Fibroblast of the aortic adventitia (primary cell): ENCODE measurements around the gene SIRT4. TPM values are rescaled to one million over a fixed set of nuclear protein-coding genes. Genes with fewer than 3 reads are reported as not detected.
A peak's percentile ranks its signal among the peaks of the same experiment; 100 is the strongest.

Experiments
- DNase-seq: peaks from one replicate; pipeline ENCODE4 v3.0.0-alpha.2; 2010; ENCODE audit warnings: low read depth
- H3K4me3 ChIP-seq: 2 replicates; pipeline ENCODE4 v1.5.1; 2011; ENCODE audit warnings: low read depth, mild to moderate bottlenecking, control low read depth, low read length, moderate library complexity
- CTCF ChIP-seq: IDR thresholded peaks from 2 replicates; pipeline ENCODE4 v1.5.1; 2011; ENCODE audit warnings: mild to moderate bottlenecking, low read length, control low read depth, inconsistent platforms; ENCODE audit not compliant: insufficient read depth
- total RNA-seq: library from RNA; depleted of rRNA; stranded (reverse); fragments of >200 nt; gene quantifications from 2 replicates; pipeline ENCODE4 v1.2.3, GENCODE V29; 2012; ENCODE audit warnings: low replicate concordance

Gene SIRT4
- total RNA-seq, 1 donor: 0.90 TPM

- no peak for DNase-seq
- H3K4me3 ChIP-seq: no peak overlapping the region
- no peak for TF ChIP-seq CTCF
Observed at GRCh38 chr12:120314220-120314619, 12.1 kb downstream of the SIRT4 start.

- TF ChIP-seq CTCF: no peak
- DNase-seq: no peak
- H3K4me3 ChIP-seq: peak overlapping the region; percentile 90
Observed at GRCh38 chr12:120316798-120317223, 14.7 kb downstream of the SIRT4 start.

- DNase-seq: peak; percentile 99
- H3K4me3 ChIP-seq: peak overlapping the region; percentile 90
- TF ChIP-seq CTCF: peak; percentile 86
Observed at GRCh38 chr12:120317224-120318105, 15.3 kb downstream of the SIRT4 start.

GRCh38 chr12:120321382-120322202, 19.5 kb downstream of the SIRT4 start:
- no peak overlapping the region for H3K4me3 ChIP-seq
- DNase-seq: no peak
- no peak for TF ChIP-seq CTCF

- no peak overlapping the region for H3K4me3 ChIP-seq
- no peak for TF ChIP-seq CTCF
- DNase-seq: no peak
Observed at GRCh38 chr12:120323772-120324171, 21.7 kb downstream of the SIRT4 start.

- DNase-seq: no peak
- H3K4me3 ChIP-seq: no peak overlapping the region
- no peak for TF ChIP-seq CTCF
Observed at GRCh38 chr12:120324841-120325417, 22.8 kb downstream of the SIRT4 start.
